Measurements from ENCODE around the gene HBM.

GRCh38 chr16:183005-183404, 17.2 kb downstream of the HBM start:
- TF ChIP-seq, protein P1, sequence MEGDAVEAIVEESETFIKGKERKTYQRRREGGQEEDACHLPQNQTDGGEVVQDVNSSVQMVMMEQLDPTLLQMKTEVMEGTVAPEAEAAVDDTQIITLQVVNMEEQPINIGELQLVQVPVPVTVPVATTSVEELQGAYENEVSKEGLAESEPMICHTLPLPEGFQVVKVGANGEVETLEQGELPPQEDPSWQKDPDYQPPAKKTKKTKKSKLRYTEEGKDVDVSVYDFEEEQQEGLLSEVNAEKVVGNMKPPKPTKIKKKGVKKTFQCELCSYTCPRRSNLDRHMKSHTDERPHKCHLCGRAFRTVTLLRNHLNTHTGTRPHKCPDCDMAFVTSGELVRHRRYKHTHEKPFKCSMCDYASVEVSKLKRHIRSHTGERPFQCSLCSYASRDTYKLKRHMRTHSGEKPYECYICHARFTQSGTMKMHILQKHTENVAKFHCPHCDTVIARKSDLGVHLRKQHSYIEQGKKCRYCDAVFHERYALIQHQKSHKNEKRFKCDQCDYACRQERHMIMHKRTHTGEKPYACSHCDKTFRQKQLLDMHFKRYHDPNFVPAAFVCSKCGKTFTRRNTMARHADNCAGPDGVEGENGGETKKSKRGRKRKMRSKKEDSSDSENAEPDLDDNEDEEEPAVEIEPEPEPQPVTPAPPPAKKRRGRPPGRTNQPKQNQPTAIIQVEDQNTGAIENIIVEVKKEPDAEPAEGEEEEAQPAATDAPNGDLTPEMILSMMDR (IDR thresholded peaks at IDR 0.05; ENCODE audit: low read depth, low read length, poor library complexity, severe bottlenecking) = no peak
- no peak for TF ChIP-seq EZH2phosphoT487 (IDR thresholded peaks at IDR 0.05; ENCODE audit: borderline replicate concordance, low read length)
